NB4 (cell line): ENCODE results near the gene RBMS1.

Experiments used
- MYC ChIP-seq: IDR thresholded peaks from 2 replicates; pipeline ENCODE4 v1.6.1; 2011; ENCODE audit warnings: low read depth, low read length
- POLR2A ChIP-seq: IDR thresholded peaks from 2 replicates; pipeline ENCODE4 v1.6.1; 2011; ENCODE audit warnings: mild to moderate bottlenecking; ENCODE audit not compliant: insufficient read length; ENCODE audit errors: extremely low read depth
- TF ChIP-seq, protein P1 (sequence below): IDR thresholded peaks from one replicate; pipeline ENCODE4 v1.5.1; 2012; ENCODE audit warnings: low read depth, low read length
- TF ChIP-seq, protein P2 (sequence below): IDR thresholded peaks from 2 replicates; pipeline ENCODE4 v1.6.1; 2011; ENCODE audit warnings: low read depth, low read length

DNA sequence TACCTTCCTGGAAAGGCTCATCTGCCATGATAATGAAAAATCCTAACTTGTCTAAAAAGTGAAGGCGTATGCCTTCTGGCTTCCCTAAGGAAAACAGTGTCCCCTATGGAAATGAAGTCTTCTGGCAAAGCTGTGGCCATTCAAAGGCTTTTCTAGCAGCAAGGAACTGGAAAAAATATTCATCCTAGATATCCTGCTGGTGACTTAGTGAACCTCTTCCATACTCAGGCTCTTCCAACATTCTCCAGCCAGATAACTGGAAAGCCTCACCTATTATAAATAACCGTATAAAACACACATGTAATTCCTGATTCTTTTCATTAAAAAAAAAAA is 84.7 kb downstream of the RBMS1 start:
- TF ChIP-seq, protein P1, sequence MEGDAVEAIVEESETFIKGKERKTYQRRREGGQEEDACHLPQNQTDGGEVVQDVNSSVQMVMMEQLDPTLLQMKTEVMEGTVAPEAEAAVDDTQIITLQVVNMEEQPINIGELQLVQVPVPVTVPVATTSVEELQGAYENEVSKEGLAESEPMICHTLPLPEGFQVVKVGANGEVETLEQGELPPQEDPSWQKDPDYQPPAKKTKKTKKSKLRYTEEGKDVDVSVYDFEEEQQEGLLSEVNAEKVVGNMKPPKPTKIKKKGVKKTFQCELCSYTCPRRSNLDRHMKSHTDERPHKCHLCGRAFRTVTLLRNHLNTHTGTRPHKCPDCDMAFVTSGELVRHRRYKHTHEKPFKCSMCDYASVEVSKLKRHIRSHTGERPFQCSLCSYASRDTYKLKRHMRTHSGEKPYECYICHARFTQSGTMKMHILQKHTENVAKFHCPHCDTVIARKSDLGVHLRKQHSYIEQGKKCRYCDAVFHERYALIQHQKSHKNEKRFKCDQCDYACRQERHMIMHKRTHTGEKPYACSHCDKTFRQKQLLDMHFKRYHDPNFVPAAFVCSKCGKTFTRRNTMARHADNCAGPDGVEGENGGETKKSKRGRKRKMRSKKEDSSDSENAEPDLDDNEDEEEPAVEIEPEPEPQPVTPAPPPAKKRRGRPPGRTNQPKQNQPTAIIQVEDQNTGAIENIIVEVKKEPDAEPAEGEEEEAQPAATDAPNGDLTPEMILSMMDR = no peak
- TF ChIP-seq POLR2A (no peak), MYC (no peak)
- TF ChIP-seq, protein P2, sequence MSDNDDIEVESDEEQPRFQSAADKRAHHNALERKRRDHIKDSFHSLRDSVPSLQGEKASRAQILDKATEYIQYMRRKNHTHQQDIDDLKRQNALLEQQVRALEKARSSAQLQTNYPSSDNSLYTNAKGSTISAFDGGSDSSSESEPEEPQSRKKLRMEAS = no peak
